Activated CD4-positive, alpha-beta T cell treated with anti-CD3 and anti-CD28 coated beads for 24 hours (primary cell): ENCODE measurements around the gene CLEC3A.
A peak's percentile ranks its signal among the peaks of the same experiment; 100 is the strongest.
"Not testable (repeated sequence)": the region's sequence is repeated elsewhere in the genome, so short reads cannot be mapped to it uniquely, and the experiment has no call there.

Experiments
- DNase-seq, 2 donors: peaks; one replicate each; pipeline ENCODE4 v3.0.0-alpha.2; 2020; ENCODE audit warnings: low read depth in 2 of 2

The CLEC3A gene

GRCh38 chr16:78028018-78028417 lies 5.7 kb downstream of the CLEC3A start:
- no peak for DNase-seq

GRCh38 chr16:78034530-78034929 lies 12.2 kb downstream of the CLEC3A start:
- no peak for DNase-seq

GRCh38 chr16:78035012-78035411 lies 12.7 kb downstream of the CLEC3A start:
- DNase-seq = no peak

GRCh38 chr16:78040396-78040795 lies 18.0 kb downstream of the CLEC3A start:
- DNase-seq = no peak

- DNase-seq = peak in 1 of 2 donors; percentile 10
These were observed 23.7 kb downstream of the CLEC3A start for GRCh38 chr16:78045865-78046581.

GRCh38 chr16:78048319-78048718 lies 26.0 kb downstream of the CLEC3A start:
- DNase-seq = no peak

DNA sequence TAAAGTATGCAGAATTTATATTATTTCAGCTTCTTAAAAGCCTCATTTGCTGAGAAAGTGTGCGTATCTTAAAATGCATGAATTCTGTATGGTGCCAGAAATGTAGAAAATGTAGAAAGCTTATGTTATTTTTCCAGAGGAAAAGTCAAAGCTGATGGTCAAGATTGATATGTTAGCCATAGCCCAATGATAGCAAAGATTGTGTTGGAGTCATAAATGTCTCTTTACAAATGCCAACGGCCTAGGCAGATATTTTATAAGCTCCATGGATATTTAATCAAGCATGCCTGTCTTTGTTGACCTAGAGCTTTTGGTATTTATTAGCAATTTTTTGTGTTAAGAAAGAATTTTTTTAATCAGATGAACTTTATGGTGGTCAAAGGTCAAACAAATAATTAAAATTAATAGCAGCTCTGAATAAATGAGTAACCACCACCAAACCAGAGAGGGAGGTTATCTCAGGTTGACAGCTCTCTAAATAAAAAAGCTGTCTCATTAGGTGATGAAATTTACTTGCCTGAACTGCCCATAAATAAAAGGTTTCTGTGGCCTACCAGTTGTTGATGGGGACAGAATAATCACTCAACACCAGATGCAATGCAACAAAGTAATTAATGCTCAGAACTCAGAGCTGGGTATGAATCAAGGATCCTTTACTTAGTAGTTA lies 28.5 kb downstream of the CLEC3A start:
- no peak for DNase-seq

GRCh38 chr16:78057803-78058564 lies 35.6 kb downstream of the CLEC3A start:
- no peak for DNase-seq

DNA sequence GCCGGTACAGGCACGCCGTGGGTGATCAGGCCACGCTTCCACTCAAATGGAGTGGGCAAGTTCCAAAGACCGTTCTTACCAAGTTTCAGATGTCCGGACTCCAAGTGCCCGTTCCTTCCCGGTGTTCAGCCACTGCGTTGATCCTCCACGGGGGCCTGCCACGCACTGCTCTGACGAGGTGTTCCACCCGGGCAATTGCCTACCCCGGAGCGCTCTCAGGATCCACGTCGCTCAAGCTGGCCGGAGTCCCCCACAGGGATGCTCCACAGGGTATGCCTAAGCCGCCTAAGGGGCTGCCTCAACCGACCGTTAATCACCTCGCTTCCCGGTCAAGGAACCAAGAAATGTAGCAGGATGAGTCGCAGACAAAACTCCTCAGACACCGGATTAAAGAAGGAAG lies 37.5 kb downstream of the CLEC3A start:
- not testable (repeated sequence) for DNase-seq

- no peak for DNase-seq
These were observed 37.9 kb downstream of the CLEC3A start for GRCh38 chr16:78060295-78060694.

DNA sequence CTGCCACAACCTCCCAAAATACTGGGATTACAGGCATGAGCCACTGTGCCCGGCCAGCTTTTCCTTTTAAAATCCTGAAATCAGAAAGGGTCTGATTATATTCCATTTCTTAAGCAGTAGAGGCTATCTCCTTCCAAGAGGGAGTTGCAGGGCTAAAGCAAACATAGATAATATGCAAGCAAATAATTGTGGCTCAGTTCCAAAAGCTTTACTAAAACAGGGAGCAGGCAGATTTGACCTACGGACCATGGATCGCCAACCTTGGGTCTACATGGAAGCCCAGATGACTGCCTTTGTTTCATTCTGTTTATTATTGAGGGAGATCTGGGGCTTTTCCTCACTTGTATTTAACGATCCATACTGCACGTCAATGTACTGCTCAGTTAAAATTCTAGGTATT lies 38.5 kb downstream of the CLEC3A start:
- no peak for DNase-seq

- no peak for DNase-seq
These were observed 43.0 kb downstream of the CLEC3A start for GRCh38 chr16:78065319-78065718.

GRCh38 chr16:78069913-78070312 lies 47.6 kb downstream of the CLEC3A start:
- DNase-seq = no peak

DNA sequence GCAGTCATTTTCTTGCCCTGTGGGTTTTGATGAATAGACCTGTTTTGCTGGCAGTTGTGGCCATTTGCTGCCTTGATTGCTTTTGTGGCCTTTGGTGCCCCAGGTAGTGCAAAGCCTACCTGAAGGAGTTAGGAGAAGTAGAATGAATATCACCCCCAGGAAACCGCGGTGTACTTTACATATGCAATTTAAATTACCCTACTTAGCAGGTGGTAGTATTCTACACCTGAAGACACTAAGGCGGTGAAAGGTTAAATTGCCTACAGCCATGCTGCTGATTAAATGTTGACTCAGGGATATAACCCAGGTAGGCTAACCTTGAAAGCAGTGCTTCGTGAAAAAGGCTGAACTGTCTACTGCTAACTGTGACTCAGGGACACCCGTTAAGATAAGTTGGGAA lies 49.9 kb downstream of the CLEC3A start:
- no peak for DNase-seq

GRCh38 chr16:78075800-78076199 lies 53.5 kb downstream of the CLEC3A start:
- DNase-seq = no peak

- no peak for DNase-seq
These were observed 59.0 kb downstream of the CLEC3A start for GRCh38 chr16:78081341-78081740.
